GM21390 (cell line): ENCODE results near the gene ADGRG3.

Experiments used
- ATAC-seq: cut with Tn5 transposase; IDR thresholded peaks from one replicate; pipeline ENCODE4 v1.9.1; 2021; ENCODE audit not compliant: unreplicated experiment

The ADGRG3 gene, protein sequence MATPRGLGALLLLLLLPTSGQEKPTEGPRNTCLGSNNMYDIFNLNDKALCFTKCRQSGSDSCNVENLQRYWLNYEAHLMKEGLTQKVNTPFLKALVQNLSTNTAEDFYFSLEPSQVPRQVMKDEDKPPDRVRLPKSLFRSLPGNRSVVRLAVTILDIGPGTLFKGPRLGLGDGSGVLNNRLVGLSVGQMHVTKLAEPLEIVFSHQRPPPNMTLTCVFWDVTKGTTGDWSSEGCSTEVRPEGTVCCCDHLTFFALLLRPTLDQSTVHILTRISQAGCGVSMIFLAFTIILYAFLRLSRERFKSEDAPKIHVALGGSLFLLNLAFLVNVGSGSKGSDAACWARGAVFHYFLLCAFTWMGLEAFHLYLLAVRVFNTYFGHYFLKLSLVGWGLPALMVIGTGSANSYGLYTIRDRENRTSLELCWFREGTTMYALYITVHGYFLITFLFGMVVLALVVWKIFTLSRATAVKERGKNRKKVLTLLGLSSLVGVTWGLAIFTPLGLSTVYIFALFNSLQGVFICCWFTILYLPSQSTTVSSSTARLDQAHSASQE

DNA sequence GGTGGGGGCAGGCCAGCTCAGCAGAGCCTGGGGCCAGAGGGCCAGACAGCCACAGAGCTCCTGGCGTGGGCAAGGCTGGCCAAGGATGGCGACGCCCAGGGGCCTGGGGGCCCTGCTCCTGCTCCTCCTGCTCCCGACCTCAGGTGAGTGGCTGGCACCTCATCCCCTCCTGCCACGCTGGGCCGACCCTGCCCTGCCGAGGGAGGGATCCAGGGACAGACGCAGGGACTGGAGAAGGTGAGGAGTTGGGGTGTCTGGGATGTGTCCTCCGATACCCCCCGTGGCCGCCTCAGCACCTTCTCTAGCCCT, at the start of gene ADGRG3:
ADGRG3 (plus strand) TSS at position 44 of the 309 bp plus-strand sequence; CDS start at position 86, 42 bp downstream.
- ATAC-seq, result no peak

DNA sequence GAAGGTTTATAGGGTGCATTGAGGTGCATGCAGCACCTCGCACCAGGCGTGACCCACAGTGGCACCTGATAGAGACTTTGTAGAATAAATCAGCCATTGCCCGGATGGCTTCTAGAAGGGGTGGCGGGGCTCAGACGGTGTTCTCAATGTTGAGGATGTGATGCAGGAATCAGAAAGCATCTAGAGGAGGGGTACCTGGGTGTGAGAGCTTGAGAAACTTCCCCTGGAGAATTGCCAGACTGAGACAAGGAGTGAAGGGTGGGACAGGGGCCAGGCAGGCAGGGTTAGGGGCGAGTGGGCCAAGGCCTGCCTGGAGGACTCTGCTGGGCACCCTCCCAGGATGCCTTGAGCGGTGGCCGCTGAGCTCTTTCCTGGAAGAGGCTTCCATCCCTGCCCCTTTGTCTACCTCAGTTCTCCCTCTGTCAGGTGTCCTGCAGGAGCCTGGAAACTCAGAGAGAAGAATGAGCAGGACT, 48.9 kb upstream of the ADGRG3 start:
- ATAC-seq, result no peak

DNA sequence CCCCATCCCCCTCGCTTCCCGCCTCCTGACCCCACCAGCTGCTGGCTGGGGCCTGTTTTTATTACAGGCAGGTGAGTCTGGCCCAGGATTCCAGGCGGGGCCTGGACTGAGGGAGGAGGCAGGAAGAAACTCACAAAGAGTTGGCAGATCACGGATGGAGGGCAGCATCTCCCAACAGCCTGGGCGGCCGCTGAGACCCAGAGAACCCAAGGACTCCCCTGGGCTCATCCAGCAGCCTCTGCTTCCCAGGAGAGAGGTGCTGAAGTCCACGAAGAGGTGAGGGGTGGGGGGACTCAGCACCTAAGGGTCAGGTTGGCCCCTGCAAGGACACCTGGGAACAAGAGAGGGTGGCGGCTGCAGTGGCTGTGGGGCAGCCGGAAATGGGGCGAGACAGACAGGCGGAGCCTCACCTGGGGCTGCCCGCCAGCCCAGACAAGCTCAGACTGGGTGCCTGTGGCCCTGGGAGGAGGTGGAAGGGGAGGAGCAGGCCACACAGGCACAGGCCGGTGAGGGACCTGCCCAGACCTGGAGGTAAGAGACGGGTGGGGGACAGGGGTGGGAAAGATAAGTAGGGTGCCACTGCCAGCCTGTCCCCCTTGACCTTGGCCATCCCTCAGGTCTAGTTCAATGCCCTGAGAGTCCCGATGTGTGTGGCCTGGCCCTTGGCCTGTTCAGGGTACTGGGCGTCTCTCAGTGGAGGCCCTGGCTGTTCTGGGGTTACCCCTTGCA, 48.3 kb upstream of the ADGRG3 start:
- ATAC-seq, result no peak

DNA sequence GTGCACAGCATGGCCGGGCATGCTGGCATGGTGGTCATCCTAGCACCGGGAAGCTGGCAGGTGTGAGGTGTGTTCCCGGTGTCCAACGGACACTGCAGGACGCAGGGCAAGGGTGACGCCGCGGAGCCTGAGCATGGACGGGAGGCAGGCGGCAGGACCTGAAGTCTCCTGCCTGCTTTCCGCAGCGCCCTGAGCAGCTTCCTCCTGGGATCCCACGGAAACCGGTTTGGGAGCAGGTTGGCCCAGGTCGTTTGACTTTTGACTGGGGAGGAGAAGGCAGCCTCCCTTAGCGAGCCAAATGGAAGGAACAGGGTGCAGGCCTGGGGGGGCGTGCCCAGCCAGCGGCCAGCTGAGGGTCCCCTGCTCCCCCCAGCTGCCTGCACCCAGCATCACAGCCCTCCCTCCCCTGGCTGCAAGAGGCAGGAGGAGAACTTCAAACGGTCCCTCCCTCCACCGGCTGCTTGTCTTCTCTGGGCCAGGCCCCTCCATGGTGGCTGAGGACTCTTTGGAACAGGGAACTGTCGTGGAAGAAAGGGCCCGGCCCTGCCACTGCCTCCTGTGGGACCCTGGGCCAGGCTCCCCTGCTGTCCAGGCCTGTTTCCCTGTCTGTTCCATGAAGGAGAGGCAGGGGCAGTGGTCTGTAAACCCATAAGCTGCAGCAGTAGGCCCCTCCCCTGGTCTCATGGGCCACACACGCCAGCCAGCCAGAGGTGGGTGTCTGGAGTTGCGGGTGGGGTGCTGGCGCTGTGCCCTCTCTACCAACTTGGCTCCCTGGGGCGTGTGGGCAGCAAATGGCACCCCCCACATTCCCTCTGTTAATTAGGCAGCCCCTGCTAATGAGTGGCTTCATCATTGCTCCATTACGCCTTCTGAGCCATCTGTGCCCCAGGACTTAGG, 47.5 kb upstream of the ADGRG3 start:
- no peak for ATAC-seq

DNA sequence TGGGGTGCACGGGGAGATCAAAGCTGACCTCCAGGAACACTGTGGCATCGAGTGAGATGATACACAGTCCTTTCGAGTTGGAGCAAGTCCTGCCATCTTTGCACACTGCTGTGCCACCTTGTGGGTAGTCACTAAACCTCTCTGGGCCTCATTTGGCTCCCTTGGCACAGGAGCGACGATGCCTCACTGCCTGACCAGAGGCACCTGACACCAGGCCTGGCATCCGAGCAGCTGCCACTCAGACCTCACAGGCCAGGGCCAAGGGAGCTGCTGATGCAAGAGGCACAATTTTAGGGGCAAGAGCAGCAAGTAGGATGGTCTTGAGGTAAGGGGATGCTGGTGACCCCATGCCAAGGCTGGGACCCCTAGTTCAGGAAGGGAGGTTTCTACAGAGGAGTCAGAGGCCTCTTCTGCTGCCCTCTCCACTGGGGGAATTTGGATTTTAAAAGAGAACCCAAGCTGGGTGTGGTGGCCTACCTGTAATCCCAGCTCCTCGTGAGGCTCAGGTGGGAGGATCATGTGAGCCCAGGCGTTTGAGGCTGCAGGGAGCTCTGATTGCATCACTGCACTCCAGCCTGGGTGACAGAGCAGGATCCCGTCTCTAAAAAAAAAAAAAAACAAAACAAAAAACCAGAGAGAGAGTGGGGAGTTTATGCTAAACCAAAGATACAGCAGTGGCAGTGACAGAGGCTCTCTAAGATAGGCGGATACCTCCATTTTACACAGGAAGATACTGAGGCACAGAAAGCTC, 46.4 kb upstream of the ADGRG3 start:
- ATAC-seq, result no peak

DNA sequence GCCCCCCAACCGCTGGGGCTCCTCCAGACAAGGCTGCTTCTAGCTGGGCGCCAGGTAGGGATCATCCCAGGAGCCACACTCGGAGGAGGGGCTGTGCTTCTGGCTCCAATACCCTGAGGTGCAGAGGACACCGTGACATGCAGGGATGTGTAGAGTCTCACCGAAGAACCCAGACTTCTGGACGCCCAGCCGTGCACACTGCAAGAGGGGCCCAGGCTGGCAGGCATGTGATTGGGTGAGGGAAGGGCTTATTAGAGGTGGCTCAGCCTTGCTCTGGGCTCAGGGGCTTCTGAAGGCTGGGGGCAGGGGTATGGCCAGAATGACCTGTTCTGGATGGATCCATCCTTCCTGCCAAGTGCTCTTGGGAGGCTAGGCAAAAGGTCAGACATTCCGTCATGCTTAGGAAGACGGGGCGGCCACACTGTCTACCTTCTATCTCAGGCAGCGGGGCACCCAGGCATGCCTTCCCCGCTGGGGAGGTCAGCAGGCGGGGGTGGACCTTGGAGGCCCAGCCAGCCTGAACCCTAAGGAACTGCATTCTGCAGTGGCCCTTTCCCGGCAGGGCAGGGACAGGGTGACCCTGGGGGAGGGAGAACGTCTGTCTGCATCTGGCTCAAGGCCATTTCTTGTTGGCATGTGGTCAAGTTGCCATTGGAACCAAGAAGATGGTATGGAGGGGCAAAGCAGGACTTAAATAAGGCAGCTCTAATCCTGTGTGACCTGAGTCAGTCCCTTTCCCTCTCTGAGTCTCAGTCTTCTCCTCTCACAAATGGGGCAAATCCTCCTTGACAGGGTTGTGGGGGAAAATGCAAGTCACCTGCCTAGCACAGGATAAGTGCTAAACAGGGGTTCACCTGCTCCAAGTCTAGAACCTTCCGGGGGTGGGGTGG, 45.5 kb upstream of the ADGRG3 start:
- no peak for ATAC-seq

DNA sequence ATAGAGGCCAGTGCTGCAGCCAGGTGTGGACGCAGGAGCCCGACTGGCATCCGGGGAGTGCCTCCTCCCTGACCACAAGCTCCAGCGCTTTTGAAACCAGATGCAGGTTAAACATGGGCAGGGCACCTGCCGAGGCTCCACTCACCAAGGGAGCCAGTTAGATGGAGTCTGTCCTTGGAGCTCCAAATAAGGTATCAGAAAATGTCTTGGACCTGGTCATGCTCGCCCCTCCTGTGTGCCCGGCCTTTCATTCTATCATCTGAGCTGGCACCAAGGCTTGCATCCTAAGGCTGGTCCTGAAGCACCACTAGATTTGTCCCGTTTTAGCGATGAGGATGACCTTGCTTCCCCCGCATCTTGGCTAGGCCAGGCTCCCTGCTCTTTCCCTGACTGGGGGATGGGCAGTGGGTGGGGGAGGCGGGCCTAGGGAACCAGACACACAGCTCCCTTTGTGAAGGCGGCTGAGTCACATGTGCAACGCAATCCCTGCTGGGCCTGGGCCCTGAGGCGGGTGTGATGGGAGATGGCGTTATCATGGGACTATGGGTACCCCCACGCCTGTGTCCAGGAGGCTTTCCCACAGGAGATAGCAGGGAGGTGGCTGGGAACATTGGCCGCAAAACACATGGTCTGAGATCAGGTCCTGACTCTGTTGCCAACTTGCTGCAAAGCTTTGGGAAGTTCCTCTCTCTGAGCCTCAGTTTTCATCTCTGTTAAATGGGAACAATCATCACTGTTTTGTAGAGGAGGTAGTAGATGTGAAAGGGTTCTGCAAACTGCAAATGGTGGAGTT, 44.7 kb upstream of the ADGRG3 start:
- no peak for ATAC-seq

DNA sequence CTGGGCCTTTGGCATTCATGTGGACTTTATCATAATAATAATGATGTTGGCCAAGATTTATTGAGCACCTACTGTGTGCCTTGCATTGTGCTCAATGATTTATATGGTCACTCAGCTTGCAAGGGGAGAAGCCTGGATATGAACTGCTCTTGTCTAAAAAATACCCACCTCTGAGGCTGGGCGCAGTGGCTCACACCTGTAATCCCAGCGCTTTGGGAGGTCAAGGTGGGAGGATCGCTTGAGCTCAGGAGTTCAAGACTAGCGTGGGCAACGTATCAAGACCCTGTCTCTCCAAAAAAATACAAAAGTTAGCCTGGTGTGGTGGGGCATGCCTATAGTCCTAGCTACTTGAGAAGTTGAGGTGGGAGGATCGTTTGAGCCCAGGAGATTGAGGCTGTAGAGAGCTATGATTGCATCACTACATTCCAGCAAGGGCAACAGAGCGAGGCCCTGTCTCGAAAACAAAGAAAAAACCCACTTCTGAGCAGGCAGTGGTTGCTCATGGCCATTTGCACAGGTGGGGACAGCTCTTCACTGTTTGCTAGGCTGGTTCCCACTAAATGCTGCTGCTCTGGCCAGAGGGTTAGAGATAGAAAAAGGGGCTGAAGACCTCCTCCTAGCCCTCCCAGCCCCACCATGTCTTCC, 43.9 kb upstream of the ADGRG3 start:
- ATAC-seq, result no peak

DNA sequence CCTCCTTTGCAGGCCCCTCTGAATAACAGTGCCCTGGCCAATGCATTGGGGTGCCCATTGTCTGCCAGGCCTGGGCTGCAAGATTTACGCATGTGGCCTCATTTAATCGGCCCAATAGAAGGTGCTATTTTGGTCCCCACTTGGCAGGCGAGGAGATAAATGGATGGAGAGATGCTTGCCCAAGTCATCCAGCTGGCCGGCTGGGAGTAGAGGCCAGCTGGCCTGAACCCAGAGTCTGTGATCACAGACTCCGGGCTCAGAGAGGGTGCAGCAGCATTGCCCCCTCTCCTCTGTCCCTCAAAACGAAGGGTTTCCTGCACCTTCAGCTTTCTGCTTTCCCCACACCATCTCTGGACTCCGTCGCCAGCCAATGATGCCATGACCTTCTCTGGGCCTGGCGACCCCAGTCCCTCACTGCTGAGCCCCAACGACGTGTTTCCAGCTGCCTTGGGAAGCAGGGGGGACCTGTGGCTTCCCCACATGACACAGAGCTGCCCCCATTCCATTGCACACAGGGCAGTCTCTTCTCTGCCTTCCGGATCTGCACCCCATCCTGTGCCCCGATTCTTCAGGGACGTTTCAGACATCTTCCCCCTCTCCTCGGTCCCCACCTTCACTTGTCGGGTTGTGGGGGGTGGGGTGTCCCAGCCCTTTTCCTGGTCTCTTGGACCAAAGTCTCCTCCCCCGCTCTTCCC, 43.2 kb upstream of the ADGRG3 start:
- ATAC-seq, result no peak

DNA sequence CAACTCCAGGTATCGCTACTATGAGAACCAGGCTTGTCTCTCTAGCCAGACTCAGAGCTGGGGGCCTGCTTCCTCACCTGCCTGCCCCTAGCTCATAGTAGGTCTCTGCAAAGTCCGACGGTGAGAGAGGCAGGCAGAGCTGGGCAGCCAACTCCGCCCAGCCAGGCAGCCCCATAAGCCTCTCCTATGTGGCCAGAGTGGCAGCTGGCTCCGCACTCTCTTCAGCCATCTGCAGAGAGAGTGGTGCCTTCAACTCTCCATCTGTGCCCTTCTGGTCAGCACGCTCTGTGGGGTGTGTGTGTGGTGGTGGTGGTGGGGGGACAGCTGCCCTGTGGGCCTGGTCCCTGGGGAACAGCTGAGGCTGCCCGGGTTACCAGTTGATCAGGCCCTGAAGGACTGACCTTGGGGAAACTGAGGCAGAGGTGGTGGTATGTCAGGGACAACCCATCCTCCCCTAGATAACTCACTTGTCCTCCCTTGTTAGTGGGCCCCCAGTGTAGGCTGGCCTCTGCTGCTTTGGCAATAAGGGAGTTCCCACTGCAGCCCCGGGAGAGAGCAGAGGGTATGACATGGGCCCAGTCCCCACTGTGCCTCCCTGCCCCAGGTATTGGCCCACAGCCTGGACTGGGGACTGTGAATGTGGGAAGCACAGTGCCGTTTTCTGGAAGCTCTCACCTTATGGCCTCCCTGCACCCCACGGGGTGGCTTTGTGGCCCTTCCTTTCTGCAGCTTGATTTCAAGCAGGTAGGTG, 41.5 kb upstream of the ADGRG3 start:
- no peak for ATAC-seq

DNA sequence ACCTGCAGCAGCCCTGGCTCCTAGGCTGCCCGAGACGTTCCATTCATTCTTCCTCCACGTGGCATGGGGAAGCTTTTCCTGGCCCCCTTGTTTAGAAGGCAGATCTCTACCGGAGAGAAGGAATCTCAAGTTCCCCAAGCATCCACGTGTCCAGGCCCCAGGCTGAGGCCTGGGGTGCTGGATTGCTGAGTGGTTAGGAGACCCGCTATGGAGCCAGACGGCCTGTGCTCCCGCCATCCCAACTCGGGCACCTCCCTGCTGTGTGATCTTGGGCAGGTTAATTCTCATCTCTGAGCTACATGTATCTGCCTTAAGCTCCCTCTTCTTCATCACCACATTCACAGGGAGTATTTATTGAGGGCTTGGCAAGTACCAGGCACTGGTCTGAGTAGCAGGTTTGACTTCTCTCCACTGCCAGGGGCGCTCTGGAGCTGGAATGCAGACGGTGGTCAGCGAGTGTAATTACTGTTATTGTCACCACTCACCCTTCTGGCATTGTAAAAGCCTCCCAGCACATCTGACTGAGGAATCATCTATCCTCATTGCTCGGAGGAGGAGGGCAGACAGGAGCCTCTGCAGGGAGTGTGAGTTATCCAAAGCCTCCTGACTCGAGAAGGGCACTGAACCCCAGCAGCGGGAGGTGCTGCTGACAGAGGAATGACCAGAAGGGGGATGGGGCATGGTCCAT, 40.8 kb upstream of the ADGRG3 start:
- ATAC-seq, result no peak

DNA sequence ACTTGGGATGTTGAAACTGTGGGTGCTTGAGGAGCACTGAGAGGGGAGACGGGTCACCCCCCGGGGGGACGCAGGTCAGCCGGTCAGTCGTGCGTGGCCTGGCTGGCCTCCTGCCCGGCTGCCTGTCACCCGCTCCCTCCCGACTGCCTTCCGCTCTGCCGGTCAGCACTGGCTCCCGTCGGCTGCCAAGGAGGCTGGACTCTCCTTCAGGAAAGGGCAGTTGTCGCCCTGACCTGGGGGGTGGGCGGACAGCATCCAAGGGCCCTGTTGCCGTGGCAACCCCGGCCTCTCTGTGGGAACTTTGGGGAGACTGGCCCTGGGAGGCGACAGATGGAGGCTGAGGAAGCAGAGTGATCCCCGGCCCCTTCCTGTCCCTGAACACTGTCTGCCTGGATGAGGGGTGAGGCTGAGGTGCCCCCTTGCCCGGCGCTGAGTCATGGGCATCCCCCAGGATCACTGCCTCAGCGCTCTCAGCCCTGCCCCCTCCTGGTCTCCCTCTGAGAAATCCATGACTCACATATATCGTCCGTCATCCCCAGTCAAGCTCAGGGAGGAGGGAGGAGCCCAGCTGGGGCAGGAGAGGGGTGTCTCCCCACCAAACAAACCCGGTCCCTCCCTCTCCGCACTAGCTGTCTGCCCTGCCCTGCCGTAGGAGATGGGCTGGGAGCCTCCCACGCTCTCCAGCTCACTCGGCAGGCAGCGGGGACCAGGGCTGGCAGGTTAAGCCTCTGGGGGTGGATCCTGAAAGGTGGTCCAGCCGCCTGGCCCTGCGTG, 39.9 kb upstream of the ADGRG3 start, which contains the start of gene ADGRG1:
ADGRG1 (plus strand) TSS at position 623 of the 774 bp plus-strand sequence. CDS start 21,658 bp downstream, outside the sequence.
- ATAC-seq, result no peak

DNA sequence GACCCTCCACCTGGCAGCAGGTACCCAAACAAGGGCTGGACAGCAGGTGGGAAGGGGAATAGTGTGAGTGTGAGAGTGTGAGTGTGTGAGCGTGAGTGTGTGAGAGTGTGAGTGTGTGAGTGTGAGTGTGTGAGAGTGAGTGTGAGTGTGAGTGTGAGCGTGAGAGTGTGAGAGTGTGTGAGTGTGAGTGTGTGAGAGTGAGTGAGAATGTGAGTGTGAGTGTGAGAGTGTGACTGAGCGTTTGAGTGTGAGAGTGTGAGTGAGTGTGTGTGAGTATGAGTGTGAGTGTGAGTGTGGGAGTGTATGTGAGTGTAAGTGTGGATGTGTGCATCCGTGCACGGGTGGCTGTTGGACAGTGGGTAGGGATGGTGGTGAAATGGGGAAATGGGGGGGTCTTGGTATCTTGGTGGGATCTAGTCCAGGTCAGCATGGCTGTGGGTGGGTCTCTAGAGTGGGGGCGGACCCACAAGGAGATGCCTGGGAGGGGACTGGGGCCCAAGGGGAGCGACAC, 39.3 kb upstream of the ADGRG3 start:
- no peak for ATAC-seq

DNA sequence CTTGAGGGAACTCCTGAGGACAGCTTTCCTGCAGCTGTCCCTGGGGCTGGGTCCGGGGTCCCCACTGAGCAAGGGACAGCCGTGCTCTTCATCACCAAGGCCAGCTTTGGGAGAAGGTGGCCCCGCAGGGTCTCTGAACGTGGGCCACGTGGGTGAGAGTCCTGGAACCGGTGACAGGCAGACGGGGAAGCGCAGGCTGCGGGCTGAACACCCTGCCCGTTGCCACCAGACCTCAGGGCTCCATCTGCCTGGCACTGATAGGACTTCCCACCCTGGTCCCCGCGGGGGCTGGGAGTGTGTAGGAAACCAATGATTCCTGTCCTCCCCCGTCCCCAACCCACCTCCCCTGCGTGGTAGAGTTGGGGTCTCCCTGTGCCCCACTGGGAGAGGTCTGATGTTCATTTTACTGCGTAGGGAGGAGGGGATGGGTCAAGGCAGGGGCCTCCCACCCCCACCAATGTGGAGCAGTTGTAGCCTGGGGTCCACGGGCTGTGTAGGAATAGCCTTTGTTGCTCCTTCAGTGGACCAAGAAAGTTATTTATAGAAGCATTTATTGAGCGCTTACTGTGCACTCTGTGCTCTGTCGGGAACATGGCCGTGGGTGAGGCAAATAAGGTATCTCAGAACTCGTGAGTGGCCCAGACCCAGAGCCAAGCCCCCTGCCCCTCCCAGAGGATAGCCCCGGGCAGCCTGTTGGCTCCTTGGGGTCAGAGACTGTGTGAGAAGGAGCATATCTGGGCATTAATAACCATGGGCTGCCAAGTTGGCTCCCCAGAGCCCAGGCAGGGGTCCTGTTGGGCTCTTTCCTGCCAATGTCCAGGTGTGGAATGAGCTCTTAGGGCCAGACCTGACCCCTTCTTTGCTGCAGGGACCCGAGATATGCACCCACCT, 38.3 kb upstream of the ADGRG3 start:
- no peak for ATAC-seq
